Naive B cell (primary cell): ENCODE data around the gene P2RY6. TPM values are rescaled to one million over a fixed set of nuclear protein-coding genes. Genes with fewer than 3 reads are reported as not detected.
A peak's percentile ranks its signal among the peaks of the same experiment; 100 is the strongest.

ENCODE experiments used
- ATAC-seq, 2 donors: fragments of 150-1000 bp; cut with Tn5 transposase; 2 replicates each; pipeline ENCODE4 v1.10.0; 2021; ENCODE audit warnings: low read depth in 2 of 2, mild to moderate bottlenecking in 2 of 2, moderate library complexity in 2 of 2
- DNase-seq: peaks from one replicate; pipeline ENCODE4 v3.0.0; 2022
- H3K27ac Mint-ChIP-seq, 6 donors: one replicate each; pipeline ENCODE4 v1.8.0; 2020 to 2022; ENCODE audit warnings: mild to moderate bottlenecking in 6 of 6, mixed read lengths in 6 of 6, moderate library complexity in 5 of 6, inconsistent platforms in 2 of 6
- H3K27me3 Mint-ChIP-seq, 3 donors: one replicate each; pipeline ENCODE4 v1.8.0; 2021 to 2022; ENCODE audit warnings: mixed read lengths in 3 of 3, mild to moderate bottlenecking in 1 of 3
- H3K36me3 Mint-ChIP-seq, 2 donors: one replicate each; pipeline ENCODE4 v1.8.0; 2020 to 2022; ENCODE audit warnings: mixed read lengths in 2 of 2, inconsistent platforms in 1 of 2, mild to moderate bottlenecking in 1 of 2
- H3K4me1 Mint-ChIP-seq, 3 donors: one replicate each; pipeline ENCODE4 v1.8.0; 2020 to 2022; ENCODE audit warnings: mixed read lengths in 3 of 3, inconsistent platforms in 1 of 3, mild to moderate bottlenecking in 1 of 3, moderate library complexity in 1 of 3
- H3K4me3 Mint-ChIP-seq, 8 donors: one replicate each; pipeline ENCODE4 v1.8.0; 2020 to 2022; ENCODE audit warnings: mild to moderate bottlenecking in 8 of 8, mixed read lengths in 8 of 8, moderate library complexity in 8 of 8, inconsistent platforms in 2 of 8
- H3K9me3 Mint-ChIP-seq, 7 donors: one replicate each; pipeline ENCODE4 v1.8.0; 2020 to 2022; ENCODE audit warnings: mixed read lengths in 7 of 7, mild to moderate bottlenecking in 5 of 7, inconsistent platforms in 2 of 7, moderate library complexity in 1 of 7
- polyA plus RNA-seq, 6 donors: library from polyadenylated mRNA; unstranded; fragments of 300-500 nt; fragmentation: Illumina TruSeq; gene quantifications; one replicate each; pipeline ENCODE4 v1.2.3, GENCODE V29; 2021; ENCODE audit warnings: low read depth in 6 of 6

P2RY6 gene
- polyA plus RNA-seq, 6 donors from 2014 or later = not detected

GRCh38 chr11:73294604-73295003 lies 22.5 kb downstream of the P2RY6 start:
- no peaks in the 10 kb centered on the region for H3K36me3 Mint-ChIP-seq
- peaks cover 5 to 13% (median 13%) of the 10 kb centered on the region in 3 donors for H3K4me1 Mint-ChIP-seq
- peaks cover 19 to 34% (median 30%) of the 10 kb centered on the region in 3 donors for H3K27me3 Mint-ChIP-seq
- no peak overlapping the region for H3K27ac Mint-ChIP-seq
- H3K4me3 Mint-ChIP-seq = no peak overlapping the region
- ATAC-seq = no peak
- no peak for DNase-seq
- H3K9me3 Mint-ChIP-seq = no peaks in the 10 kb centered on the region

GRCh38 chr11:73295241-73295995 lies 23.3 kb downstream of the P2RY6 start:
- no peak overlapping the region for H3K4me3 Mint-ChIP-seq
- H3K36me3 Mint-ChIP-seq = no peaks in the 10 kb centered on the region
- peaks cover 20 to 37% (median 33%) of the 10 kb centered on the region in 3 donors for H3K27me3 Mint-ChIP-seq
- H3K4me1 Mint-ChIP-seq = peaks cover 4 to 7% (median 6%) of the 10 kb centered on the region in 3 donors
- H3K9me3 Mint-ChIP-seq = no peaks in the 10 kb centered on the region
- H3K27ac Mint-ChIP-seq = no peak overlapping the region
- DNase-seq = peak; percentile 70
- ATAC-seq = peak; percentile 91 to 97

- peaks cover 22 to 40% (median 38%) of the 10 kb centered on the region in 3 donors for H3K27me3 Mint-ChIP-seq
- DNase-seq (no peak), ATAC-seq (no peak)
- H3K27ac Mint-ChIP-seq = no peak overlapping the region
- no peaks in the 10 kb centered on the region for H3K36me3 Mint-ChIP-seq
- H3K9me3 Mint-ChIP-seq = no peaks in the 10 kb centered on the region
- no peak overlapping the region for H3K4me3 Mint-ChIP-seq
- peaks cover 4 to 6% (median 5%) of the 10 kb centered on the region in 3 donors for H3K4me1 Mint-ChIP-seq
Measured at GRCh38 chr11:73295996-73296318, 23.8 kb downstream of the P2RY6 start.

- Mint-ChIP-seq H3K4me3 (no peak overlapping the region), H3K27ac (peak overlapping the region in 1 of 6 donors; percentile 22), H3K4me1 (peaks cover 4 to 6% (median 5%) of the 10 kb centered on the region in 3 donors)
Measured at GRCh38 chr11:73296501-73297230, 24.5 kb downstream of the P2RY6 start.

GRCh38 chr11:73297231-73297590 lies 25.1 kb downstream of the P2RY6 start:
- ATAC-seq (no peak), DNase-seq (no peak)
- Mint-ChIP-seq H3K4me3 (no peak overlapping the region), H3K36me3 (no peaks in the 10 kb centered on the region), H3K4me1 (peaks cover 4 to 6% (median 5%) of the 10 kb centered on the region in 3 donors), H3K27me3 (peaks cover 22 to 43% (median 42%) of the 10 kb centered on the region in 3 donors), H3K27ac (no peak overlapping the region), H3K9me3 (no peaks in the 10 kb centered on the region)

More at GRCh38 chr11:73296501-73297230, 24.5 kb downstream of the P2RY6 start:
- ATAC-seq (no peak), DNase-seq (no peak)
- H3K27me3 Mint-ChIP-seq = peaks cover 22 to 40% (median 39%) of the 10 kb centered on the region in 3 donors
- H3K36me3 Mint-ChIP-seq = no peaks in the 10 kb centered on the region
- H3K9me3 Mint-ChIP-seq = no peaks in the 10 kb centered on the region

GRCh38 chr11:73297702-73298101 lies 25.6 kb downstream of the P2RY6 start:
- H3K36me3 Mint-ChIP-seq = no peaks in the 10 kb centered on the region
- H3K27me3 Mint-ChIP-seq = peaks cover 24 to 47% (median 42%) of the 10 kb centered on the region in 3 donors
- H3K9me3 Mint-ChIP-seq = no peaks in the 10 kb centered on the region
- H3K4me1 Mint-ChIP-seq = peaks cover 4 to 6% (median 5%) of the 10 kb centered on the region in 3 donors
- no peak for ATAC-seq
- no peak for DNase-seq
- H3K4me3 Mint-ChIP-seq = peak overlapping the region in 1 of 8 donors; percentile 62
- peak overlapping the region in 1 of 6 donors; percentile 19 for H3K27ac Mint-ChIP-seq

- no peak for ATAC-seq
- Mint-ChIP-seq H3K4me3 (no peak overlapping the region), H3K27ac (no peak overlapping the region), H3K27me3 (peaks cover 23 to 47% (median 42%) of the 10 kb centered on the region in 3 donors), H3K4me1 (peaks cover 4 to 6% (median 5%) of the 10 kb centered on the region in 3 donors), H3K9me3 (no peaks in the 10 kb centered on the region), H3K36me3 (no peaks in the 10 kb centered on the region)
- DNase-seq = no peak
Measured at GRCh38 chr11:73298233-73298632, 26.1 kb downstream of the P2RY6 start.

GRCh38 chr11:73299751-73300150 lies 27.6 kb downstream of the P2RY6 start:
- Mint-ChIP-seq H3K9me3 (no peaks in the 10 kb centered on the region), H3K27ac (no peak overlapping the region), H3K4me1 (peaks cover 4 to 6% (median 5%) of the 10 kb centered on the region in 3 donors), H3K36me3 (no peaks in the 10 kb centered on the region), H3K4me3 (no peak overlapping the region), H3K27me3 (peaks cover 29 to 39% (median 32%) of the 10 kb centered on the region in 3 donors)
- ATAC-seq (no peak), DNase-seq (no peak)

- peak overlapping the region in 3 of 6 donors; percentile 25 to 38 (median 29) for H3K27ac Mint-ChIP-seq
- H3K4me1 Mint-ChIP-seq = peaks cover 11 to 17% (median 14%) of the 10 kb centered on the region in 3 donors
- no peaks in the 10 kb centered on the region for H3K9me3 Mint-ChIP-seq
- H3K36me3 Mint-ChIP-seq = peaks cover 0 to 8% of the 10 kb centered on the region in 2 donors
- H3K27me3 Mint-ChIP-seq = peaks cover 19 to 39% (median 33%) of the 10 kb centered on the region in 3 donors
- no peak for DNase-seq
- peak overlapping the region; percentile 51 to 97 (median 92) for H3K4me3 Mint-ChIP-seq
- no peak for ATAC-seq
Measured at GRCh38 chr11:73306069-73306841, 34.1 kb downstream of the P2RY6 start.

- Mint-ChIP-seq H3K36me3 (peaks cover 0 to 8% of the 10 kb centered on the region in 2 donors), H3K4me1 (peaks cover 11 to 17% (median 14%) of the 10 kb centered on the region in 3 donors), H3K27ac (peak overlapping the region in 2 of 6 donors; percentile 25 to 31), H3K4me3 (peak overlapping the region; percentile 84 to 97 (median 92)), H3K27me3 (peaks cover 19 to 38% (median 31%) of the 10 kb centered on the region in 3 donors), H3K9me3 (no peaks in the 10 kb centered on the region)
- DNase-seq (no peak), ATAC-seq (no peak)
Measured at GRCh38 chr11:73306977-73307322, 34.8 kb downstream of the P2RY6 start.

- H3K27me3 Mint-ChIP-seq = peaks cover 19 to 33% (median 26%) of the 10 kb centered on the region in 3 donors
- no peaks in the 10 kb centered on the region for H3K9me3 Mint-ChIP-seq
- H3K27ac Mint-ChIP-seq = peak overlapping the region in 4 of 6 donors; percentile 25 to 88 (median 54)
- H3K36me3 Mint-ChIP-seq = peaks cover 0 to 8% of the 10 kb centered on the region in 2 donors
- peaks cover 11 to 17% (median 14%) of the 10 kb centered on the region in 3 donors for H3K4me1 Mint-ChIP-seq
- H3K4me3 Mint-ChIP-seq = peak overlapping the region; percentile 84 to 97 (median 92)
- ATAC-seq (peak; percentile 71 to 72), DNase-seq (peak; percentile 83)
Measured at GRCh38 chr11:73307323-73308002, 35.3 kb downstream of the P2RY6 start.

GRCh38 chr11:73308003-73308960 lies 36.1 kb downstream of the P2RY6 start, which contains the start of gene ARHGEF17:
Gene ARHGEF17 (plus strand): TSS chr11:73308276. CDS start chr11:73308639, 363 bp downstream.
- peaks cover 14 to 25% (median 18%) of the 10 kb centered on the region in 3 donors for H3K27me3 Mint-ChIP-seq
- no peaks in the 10 kb centered on the region for H3K9me3 Mint-ChIP-seq
- H3K27ac Mint-ChIP-seq = peak within 1 kb of the TSS in 4 of 6 donors; percentile 25 to 88 (median 54)

More at GRCh38 chr11:73308003-73308960, 36.1 kb downstream of the P2RY6 start, which contains the start of gene ARHGEF17:
- DNase-seq (peak; percentile 35), ATAC-seq (peak; percentile 25 to 29)
- Mint-ChIP-seq H3K36me3 (peaks cover 0 to 8% of the 10 kb centered on the region in 2 donors), H3K4me1 (peaks cover 11 to 17% (median 14%) of the 10 kb centered on the region in 3 donors), H3K4me3 (peak within 1 kb of the TSS; percentile 84 to 97 (median 92))
